ENCODE data around the gene FOLR1.
"Not testable (repeated sequence)": the region's sequence is repeated elsewhere in the genome, so short reads cannot be mapped to it uniquely, and the experiment has no call there.

FOLR1 gene

DNA sequence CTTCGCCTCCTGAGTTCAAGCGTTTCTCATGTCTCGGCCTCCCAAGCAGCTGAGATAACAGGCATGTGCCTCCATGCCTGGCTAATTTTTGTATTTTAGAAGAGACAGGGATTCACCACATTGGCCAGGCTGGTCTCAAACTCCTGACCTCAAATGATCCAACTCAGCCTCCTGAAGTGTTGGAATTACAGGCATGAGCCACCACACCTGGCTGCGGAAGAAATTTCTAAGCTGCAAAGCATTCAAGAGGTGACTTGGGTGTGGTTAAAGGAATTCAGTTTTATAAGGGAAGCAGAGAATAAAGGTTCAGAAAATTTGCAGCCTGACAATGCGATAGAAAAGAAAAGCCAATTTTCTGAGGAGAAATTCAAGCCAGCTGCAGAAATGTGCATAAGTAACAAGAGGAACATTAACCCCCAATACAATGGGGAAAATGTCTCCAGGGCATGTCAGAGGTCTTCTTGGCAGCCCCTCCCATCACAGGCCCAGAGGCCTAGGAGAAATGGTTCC is 22.8 kb upstream of the FOLR1 start:
- not testable (repeated sequence) for H3K9me3 ChIP-seq (ENCODE audit: control insufficient read depth, low read length); H3K27me3 ChIP-seq (ENCODE audit: control insufficient read depth, insufficient read depth, low read length); H3K36me3 ChIP-seq (ENCODE audit: control insufficient read depth, insufficient read depth, low read length); H3K4me1 ChIP-seq (ENCODE audit: control insufficient read depth, insufficient read depth, low read length); H3K9ac ChIP-seq (ENCODE audit: low read length); H3K4me3 ChIP-seq (ENCODE audit: low read length)

DNA sequence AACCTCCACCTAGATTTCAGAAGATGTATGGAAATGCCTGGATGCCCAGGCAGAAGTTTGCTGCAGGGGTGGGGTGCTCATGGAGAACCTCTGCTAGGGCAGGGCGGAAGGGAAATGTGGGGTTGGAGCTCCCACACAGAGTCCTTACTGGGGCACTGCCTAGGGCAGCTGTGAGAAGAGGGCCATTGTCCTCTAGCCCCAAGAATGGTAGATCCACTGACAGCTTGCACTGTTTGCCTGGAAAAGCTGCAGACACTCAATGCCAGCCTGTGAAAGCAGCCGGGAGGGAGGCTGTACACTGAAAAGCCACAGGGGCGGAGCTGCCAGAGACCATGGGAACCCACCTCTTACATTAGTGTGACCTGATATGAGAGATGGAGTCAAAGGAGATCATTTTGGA is 22.2 kb upstream of the FOLR1 start:
- H3K27me3 ChIP-seq (ENCODE audit: control insufficient read depth, insufficient read depth, low read length); H3K9ac ChIP-seq (ENCODE audit: low read length); H3K9me3 ChIP-seq (ENCODE audit: control insufficient read depth, low read length); H3K36me3 ChIP-seq (ENCODE audit: control insufficient read depth, insufficient read depth, low read length); H3K4me1 ChIP-seq (ENCODE audit: control insufficient read depth, insufficient read depth, low read length); H3K4me3 ChIP-seq (ENCODE audit: low read length): not testable (repeated sequence)

- not testable (repeated sequence) for H3K9ac ChIP-seq (ENCODE audit: low read length); H3K9me3 ChIP-seq (ENCODE audit: control insufficient read depth, low read length); H3K36me3 ChIP-seq (ENCODE audit: control insufficient read depth, insufficient read depth, low read length); H3K4me3 ChIP-seq (ENCODE audit: low read length); H3K27me3 ChIP-seq (ENCODE audit: control insufficient read depth, insufficient read depth, low read length); H3K4me1 ChIP-seq (ENCODE audit: control insufficient read depth, insufficient read depth, low read length)
Measured at GRCh38 chr11:72172043-72172442, 19.9 kb upstream of the FOLR1 start.

GRCh38 chr11:72173291-72173690 is 18.6 kb upstream of the FOLR1 start:
- Histone ChIP-seq H3K4me3 (ENCODE audit: low read length) (no peak overlapping the region), H3K9ac (ENCODE audit: low read length) (no peak overlapping the region), H3K9me3 (ENCODE audit: control insufficient read depth, low read length) (no peaks in the 10 kb centered on the region), H3K4me1 (ENCODE audit: control insufficient read depth, insufficient read depth, low read length) (peaks cover 5% of the 10 kb centered on the region), H3K27me3 (ENCODE audit: control insufficient read depth, insufficient read depth, low read length) (no peaks in the 10 kb centered on the region), H3K36me3 (ENCODE audit: control insufficient read depth, insufficient read depth, low read length) (no peaks in the 10 kb centered on the region)

GRCh38 chr11:72174302-72175070 is 17.5 kb upstream of the FOLR1 start:
- no peaks in the 10 kb centered on the region for H3K27me3 ChIP-seq (ENCODE audit: control insufficient read depth, insufficient read depth, low read length)
- H3K36me3 ChIP-seq (ENCODE audit: control insufficient read depth, insufficient read depth, low read length), result no peaks in the 10 kb centered on the region
- peaks cover 5% of the 10 kb centered on the region for H3K4me1 ChIP-seq (ENCODE audit: control insufficient read depth, insufficient read depth, low read length)
- H3K9ac ChIP-seq (ENCODE audit: low read length), result no peak overlapping the region
- H3K4me3 ChIP-seq (ENCODE audit: low read length), result no peak overlapping the region
- H3K9me3 ChIP-seq (ENCODE audit: control insufficient read depth, low read length), result no peaks in the 10 kb centered on the region

DNA sequence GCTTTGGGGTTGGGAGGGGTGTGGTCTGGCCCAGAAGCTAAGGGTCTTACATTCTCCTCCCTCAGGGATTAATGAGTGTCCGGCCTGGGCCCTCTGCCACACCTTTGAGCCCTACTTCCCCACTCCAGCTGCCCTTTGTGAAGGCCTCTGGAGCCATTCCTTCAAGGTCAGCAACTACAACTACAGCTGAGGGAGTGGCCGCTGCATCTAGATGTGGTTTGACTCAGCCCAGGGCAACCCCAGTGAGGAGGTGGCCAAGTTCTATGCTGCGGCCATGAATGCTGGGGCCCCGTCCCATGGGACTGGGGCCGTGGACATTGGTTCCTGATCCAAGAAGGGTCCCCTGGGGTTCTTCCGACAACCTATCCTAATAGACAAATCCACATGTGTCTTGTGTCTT is 14.3 kb upstream of the FOLR1 start:
- H3K9me3 ChIP-seq (ENCODE audit: control insufficient read depth, low read length), result no peaks in the 10 kb centered on the region
- H3K4me1 ChIP-seq (ENCODE audit: control insufficient read depth, insufficient read depth, low read length), result peaks cover 5% of the 10 kb centered on the region
- H3K4me3 ChIP-seq (ENCODE audit: low read length), result no peak overlapping the region
- H3K36me3 ChIP-seq (ENCODE audit: control insufficient read depth, insufficient read depth, low read length), result no peaks in the 10 kb centered on the region
- H3K9ac ChIP-seq (ENCODE audit: low read length), result no peak overlapping the region
- H3K27me3 ChIP-seq (ENCODE audit: control insufficient read depth, insufficient read depth, low read length), result peaks cover 8% of the 10 kb centered on the region

- H3K4me3 ChIP-seq (ENCODE audit: low read length), result no peak overlapping the region
- H3K9ac ChIP-seq (ENCODE audit: low read length), result no peak overlapping the region
- no peaks in the 10 kb centered on the region for H3K36me3 ChIP-seq (ENCODE audit: control insufficient read depth, insufficient read depth, low read length)
- H3K27me3 ChIP-seq (ENCODE audit: control insufficient read depth, insufficient read depth, low read length), result peaks cover 8% of the 10 kb centered on the region
- H3K9me3 ChIP-seq (ENCODE audit: control insufficient read depth, low read length), result no peaks in the 10 kb centered on the region
- peaks cover 5% of the 10 kb centered on the region for H3K4me1 ChIP-seq (ENCODE audit: control insufficient read depth, insufficient read depth, low read length)
Measured at GRCh38 chr11:72179049-72179803, 12.7 kb upstream of the FOLR1 start.

DNA sequence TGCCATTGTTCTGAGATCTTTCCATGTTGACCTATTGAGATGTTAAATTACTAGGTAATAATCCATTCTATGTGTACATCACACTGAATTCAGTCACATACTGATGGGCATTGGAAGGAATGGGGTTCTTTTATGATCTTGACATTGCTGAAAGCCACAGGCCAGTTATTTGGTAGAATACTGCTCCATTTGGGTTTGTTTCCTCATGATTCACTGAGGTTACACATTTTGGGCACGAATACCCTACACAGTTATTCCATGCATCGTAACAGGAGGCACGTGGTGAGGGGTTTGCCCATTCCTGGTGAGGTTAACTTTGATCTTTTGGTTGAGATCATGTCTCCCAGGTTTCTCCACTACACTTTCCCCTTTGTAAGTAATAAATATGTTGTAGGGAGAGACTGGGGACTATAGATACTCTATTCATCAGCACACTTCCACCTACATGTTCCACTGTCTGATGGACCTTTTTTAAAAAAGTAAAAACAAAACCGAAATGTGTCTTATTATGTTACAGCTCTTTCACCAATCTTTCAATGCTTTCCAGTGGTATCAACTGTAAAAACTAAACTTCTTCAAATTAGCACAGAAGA is 12.0 kb upstream of the FOLR1 start:
- Histone ChIP-seq H3K27me3 (ENCODE audit: control insufficient read depth, insufficient read depth, low read length) (peaks cover 8% of the 10 kb centered on the region), H3K9me3 (ENCODE audit: control insufficient read depth, low read length) (no peaks in the 10 kb centered on the region), H3K4me1 (ENCODE audit: control insufficient read depth, insufficient read depth, low read length) (no peaks in the 10 kb centered on the region), H3K4me3 (ENCODE audit: low read length) (no peak overlapping the region), H3K9ac (ENCODE audit: low read length) (no peak overlapping the region), H3K36me3 (ENCODE audit: control insufficient read depth, insufficient read depth, low read length) (no peaks in the 10 kb centered on the region)

DNA sequence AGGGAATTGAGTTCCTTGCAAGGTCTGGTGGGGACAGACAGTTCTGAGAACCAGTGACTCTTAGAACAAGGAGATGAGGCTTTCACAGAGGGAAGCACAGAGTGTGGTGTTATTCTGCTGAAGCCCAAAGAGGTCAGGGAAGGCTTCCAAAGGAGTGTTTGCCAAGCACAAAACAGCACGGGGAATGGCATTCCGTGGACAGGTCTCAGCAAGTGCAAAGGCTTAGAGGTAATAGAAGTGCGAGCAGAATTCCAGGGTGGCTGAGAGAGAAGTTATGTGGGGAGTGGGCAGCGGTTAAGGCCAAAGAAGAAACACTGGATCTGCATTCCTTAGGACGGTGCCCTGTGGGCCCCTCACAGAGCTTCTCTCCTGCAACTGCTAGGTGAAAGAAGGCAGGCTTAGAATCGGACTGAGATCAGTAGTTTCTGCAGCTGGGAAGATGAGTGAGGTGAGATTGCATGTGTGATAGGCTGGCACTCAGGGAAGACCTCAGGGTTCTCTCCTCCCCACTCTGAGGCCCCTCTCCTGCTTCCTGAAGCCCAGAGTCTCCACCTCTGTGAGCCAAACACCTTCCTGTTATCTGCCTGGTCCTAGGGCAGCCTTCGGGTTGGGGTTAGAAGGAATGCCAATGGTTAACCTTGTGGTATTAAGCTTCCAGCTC is 10.9 kb upstream of the FOLR1 start:
- not testable (repeated sequence) for H3K4me3 ChIP-seq (ENCODE audit: low read length); H3K36me3 ChIP-seq (ENCODE audit: control insufficient read depth, insufficient read depth, low read length); H3K27me3 ChIP-seq (ENCODE audit: control insufficient read depth, insufficient read depth, low read length); H3K9me3 ChIP-seq (ENCODE audit: control insufficient read depth, low read length); H3K9ac ChIP-seq (ENCODE audit: low read length); H3K4me1 ChIP-seq (ENCODE audit: control insufficient read depth, insufficient read depth, low read length)

- not testable (repeated sequence) for H3K4me1 ChIP-seq (ENCODE audit: control insufficient read depth, insufficient read depth, low read length); H3K36me3 ChIP-seq (ENCODE audit: control insufficient read depth, insufficient read depth, low read length); H3K9ac ChIP-seq (ENCODE audit: low read length); H3K9me3 ChIP-seq (ENCODE audit: control insufficient read depth, low read length); H3K4me3 ChIP-seq (ENCODE audit: low read length); H3K27me3 ChIP-seq (ENCODE audit: control insufficient read depth, insufficient read depth, low read length)
Measured at GRCh38 chr11:72181553-72181958, 10.4 kb upstream of the FOLR1 start.

DNA sequence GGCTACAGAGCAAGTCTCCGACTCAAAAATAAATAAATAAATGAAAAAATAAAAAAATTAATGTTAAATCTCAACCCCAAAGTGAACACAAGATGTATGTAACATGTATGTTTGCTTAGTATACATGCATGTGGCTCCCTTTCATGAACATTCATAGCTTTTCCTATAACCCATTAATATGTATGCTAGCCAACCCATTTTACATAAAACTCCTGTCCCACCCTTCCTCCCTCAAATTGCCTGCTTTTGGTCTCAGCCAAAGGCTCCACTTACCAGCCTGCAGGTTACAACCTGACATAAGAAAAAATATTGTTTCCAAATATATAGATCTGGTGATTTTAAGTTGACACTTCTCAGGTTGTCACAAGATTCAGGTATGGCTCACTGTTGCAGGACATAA is 3.7 kb upstream of the FOLR1 start:
- no peaks in the 10 kb centered on the region for H3K9me3 ChIP-seq (ENCODE audit: control insufficient read depth, low read length)
- H3K4me1 ChIP-seq (ENCODE audit: control insufficient read depth, insufficient read depth, low read length), result no peaks in the 10 kb centered on the region
- no peaks in the 10 kb centered on the region for H3K36me3 ChIP-seq (ENCODE audit: control insufficient read depth, insufficient read depth, low read length)

More for the DNA sequence above, 3.7 kb upstream of the FOLR1 start:
- H3K4me3 ChIP-seq (ENCODE audit: low read length), result no peak overlapping the region
- H3K9ac ChIP-seq (ENCODE audit: low read length), result no peak overlapping the region
- H3K27me3 ChIP-seq (ENCODE audit: control insufficient read depth, insufficient read depth, low read length), result no peaks in the 10 kb centered on the region
